OCI-LY7 (cell line): Measurements from ENCODE around the gene CFAP65. TPM values are rescaled to one million over a fixed set of nuclear protein-coding genes. Genes with fewer than 3 reads are reported as not detected.

ENCODE experiments used
- BruUV-seq: library from RNA; stranded (reverse); fragments of 400-500 nt; replicated peaks from 2 replicates; lab custom pipeline; 2021; lab: Mats Ljungman, UMichigan
- CTCF ChIA-PET: fragments of 300-600 bp; sonication (Branson Sonifier 250); formaldehyde crosslinking; loops from one replicate; lab custom pipeline; 2022; ENCODE audit warnings: antibody characterized with exemption; ENCODE audit not compliant: unreplicated experiment; lab: Charles Lee
- POLR2A ChIA-PET: fragments of 300-600 bp; sonication (Branson Sonifier 250); formaldehyde crosslinking; loops from one replicate; lab custom pipeline; 2022; ENCODE audit warnings: antibody characterized with exemption; lab: Charles Lee
- DNase-seq: peaks from one replicate; pipeline ENCODE4 v3.0.0-alpha.2; 2015; ENCODE audit warnings: low spot score
- H2AFZ ChIP-seq: fragments of 200-600 bp; sonication (generic), shearing (Covaris generic); 2 replicates; pipeline ENCODE4 v1.6.1; 2014; ENCODE audit warnings: mild to moderate bottlenecking, antibody characterized with exemption, low read length, moderate library complexity
- H3K27ac ChIP-seq: fragments of 200-600 bp; sonication (generic); 2 replicates; pipeline ENCODE4 v1.5.1; 2014; ENCODE audit warnings: mixed run types, low read depth, mild to moderate bottlenecking, moderate library complexity, low read length, inconsistent platforms; ENCODE audit not compliant: poor library complexity, severe bottlenecking
- H3K36me3 ChIP-seq: fragments of 200-600 bp; sonication (generic); 2 replicates; pipeline ENCODE4 v1.6.1; 2014; ENCODE audit warnings: mild to moderate bottlenecking, antibody characterized with exemption, low read length, moderate library complexity, mixed read lengths; ENCODE audit not compliant: insufficient read depth
- H3K4me1 ChIP-seq: fragments of 200-600 bp; sonication (generic); 2 replicates; pipeline ENCODE4 v1.5.1; 2014; ENCODE audit warnings: mild to moderate bottlenecking, low read length; ENCODE audit not compliant: insufficient read depth, poor library complexity, severe bottlenecking
- H3K4me2 ChIP-seq: fragments of 200-600 bp; sonication (generic); 2 replicates; pipeline ENCODE4 v1.6.1; 2014; ENCODE audit warnings: mild to moderate bottlenecking, low read length
- H3K4me3 ChIP-seq: fragments of 200-600 bp; sonication (generic); 2 replicates; pipeline ENCODE4 v1.5.1; 2014; ENCODE audit warnings: mild to moderate bottlenecking, low read depth, low read length; ENCODE audit not compliant: poor library complexity, severe bottlenecking
- H3K79me2 ChIP-seq: fragments of 200-600 bp; sonication (generic); 2 replicates; pipeline ENCODE4 v1.6.1; 2016; ENCODE audit warnings: low read depth, mild to moderate bottlenecking, low read length, moderate library complexity, mixed read lengths; ENCODE audit not compliant: insufficient read depth
- H3K9me2 ChIP-seq: fragments of 200-600 bp; sonication (generic); 2 replicates; pipeline ENCODE4 v1.6.1; 2016; ENCODE audit warnings: mild to moderate bottlenecking, low read length, mixed read lengths; ENCODE audit not compliant: insufficient read depth
- H3K9me3 ChIP-seq: fragments of 200-600 bp; sonication (generic); 2 replicates; pipeline ENCODE4 v1.6.1; 2014; ENCODE audit warnings: mild to moderate bottlenecking, mixed run types, low read length, mixed read lengths
- H4K20me1 ChIP-seq: fragments of 200-600 bp; sonication (generic); 2 replicates; pipeline ENCODE4 v1.6.1; 2014; ENCODE audit warnings: mild to moderate bottlenecking, antibody characterized with exemption, low read length, moderate library complexity, mixed read lengths; ENCODE audit not compliant: insufficient read depth
- EZH2phosphoT487 ChIP-seq: fragments of 200-600 bp; sonication (generic); IDR thresholded peaks from 2 replicates; pipeline ENCODE4 v1.6.1; 2018; ENCODE audit warnings: low read depth, borderline replicate concordance, mild to moderate bottlenecking, mixed run types, antibody characterized with exemption, low read length, moderate library complexity, mixed read lengths
- intact Hi-C: fragments of 100-400 bp; cut with micrococcal nuclease; formaldehyde crosslinking; loops from one replicate; pipeline ENCODE4 v1.10.0; 2022; ENCODE audit not compliant: unreplicated experiment
- total RNA-seq, 2 experiments: library from RNA; depleted of rRNA in 1 of 2; stranded (reverse); fragments of >200 nt in 1 of 2; shearing (Covaris generic) in 1 of 2; gene quantifications; 2 replicates each; pipeline ENCODE4 v1.2.3, GENCODE V29; 2014 to 2022
- TF ChIP-seq, protein P1 (sequence below): fragments of 200-600 bp; sonication (generic); conservative IDR thresholded peaks from 2 replicates; pipeline ENCODE4 v1.5.1; 2014; ENCODE audit warnings: mild to moderate bottlenecking, antibody characterized with exemption, low read length, moderate library complexity, mixed read lengths

Gene CFAP65
- total RNA-seq, 2 experiments from 2014 or later, result not detected

DNA sequence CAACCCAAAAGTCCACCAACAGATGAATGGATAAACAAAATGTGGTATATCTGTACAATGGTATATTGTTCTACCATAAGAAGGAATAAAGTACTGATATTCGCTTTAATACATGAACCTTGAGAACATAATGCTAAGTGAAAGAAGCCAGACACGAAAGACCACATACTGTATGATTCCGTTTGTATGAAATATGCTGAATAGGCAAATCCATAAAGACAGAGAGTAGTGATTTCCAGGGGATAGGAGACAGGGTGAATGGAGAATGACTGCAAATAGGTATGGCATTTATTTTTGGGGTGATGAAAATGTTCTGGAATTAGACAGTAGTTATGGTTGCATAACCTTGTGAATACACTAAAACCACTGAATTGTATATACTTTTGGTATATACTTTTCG is 48.0 kb upstream of the CFAP65 start:
- Histone ChIP-seq H3K36me3 (no peaks in the 10 kb centered on the region), H2AFZ (no peak overlapping the region), H3K4me3 (no peak overlapping the region), H3K9me3 (no peaks in the 10 kb centered on the region), H3K4me1 (no peaks in the 10 kb centered on the region), H4K20me1 (no peaks in the 10 kb centered on the region), H3K9me2 (no peaks in the 10 kb centered on the region), H3K27ac (no peak overlapping the region), H3K4me2 (no peak overlapping the region), H3K79me2 (no peaks in the 10 kb centered on the region)
- DNase-seq, result no peak
- no TSS peak for BruUV-seq
- POLR2A ChIA-PET, result interaction anchor here (0.6 kb wide), 1 partner anchor 357 kb away, joined by 4 read pairs; no protein-coding TSS in a partner anchor
- TF ChIP-seq, protein P1, sequence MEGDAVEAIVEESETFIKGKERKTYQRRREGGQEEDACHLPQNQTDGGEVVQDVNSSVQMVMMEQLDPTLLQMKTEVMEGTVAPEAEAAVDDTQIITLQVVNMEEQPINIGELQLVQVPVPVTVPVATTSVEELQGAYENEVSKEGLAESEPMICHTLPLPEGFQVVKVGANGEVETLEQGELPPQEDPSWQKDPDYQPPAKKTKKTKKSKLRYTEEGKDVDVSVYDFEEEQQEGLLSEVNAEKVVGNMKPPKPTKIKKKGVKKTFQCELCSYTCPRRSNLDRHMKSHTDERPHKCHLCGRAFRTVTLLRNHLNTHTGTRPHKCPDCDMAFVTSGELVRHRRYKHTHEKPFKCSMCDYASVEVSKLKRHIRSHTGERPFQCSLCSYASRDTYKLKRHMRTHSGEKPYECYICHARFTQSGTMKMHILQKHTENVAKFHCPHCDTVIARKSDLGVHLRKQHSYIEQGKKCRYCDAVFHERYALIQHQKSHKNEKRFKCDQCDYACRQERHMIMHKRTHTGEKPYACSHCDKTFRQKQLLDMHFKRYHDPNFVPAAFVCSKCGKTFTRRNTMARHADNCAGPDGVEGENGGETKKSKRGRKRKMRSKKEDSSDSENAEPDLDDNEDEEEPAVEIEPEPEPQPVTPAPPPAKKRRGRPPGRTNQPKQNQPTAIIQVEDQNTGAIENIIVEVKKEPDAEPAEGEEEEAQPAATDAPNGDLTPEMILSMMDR, result no peak
- no peak for TF ChIP-seq EZH2phosphoT487
- intact Hi-C loops, result no loop called here
- CTCF ChIA-PET, result no interaction called here

DNA sequence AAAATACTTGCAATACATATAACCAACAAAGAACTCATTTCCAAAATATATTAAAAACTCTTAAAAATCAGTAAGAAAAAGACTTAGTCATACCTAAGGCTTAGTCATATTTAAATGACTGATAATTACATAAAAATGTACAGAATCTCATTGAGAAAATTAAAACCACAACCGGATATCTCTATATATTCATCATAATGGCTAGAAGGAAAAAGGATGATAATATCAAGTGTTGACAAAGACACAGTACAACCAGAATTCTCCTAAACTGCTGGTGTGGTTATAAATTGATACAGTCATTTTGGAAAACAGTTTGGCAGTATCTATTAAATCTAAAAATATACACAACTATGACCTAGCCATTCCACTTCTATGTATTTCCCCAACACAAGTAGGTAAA is 46.5 kb upstream of the CFAP65 start:
- ChIA-PET POLR2A (interaction anchor here (0.7 to 1.1 kb wide), 2 partner anchors 7 to 77 kb away, joined by 3 read pairs; no protein-coding TSS in a partner anchor), CTCF (no interaction called here)
- DNase-seq, result no peak
- H3K9me3 ChIP-seq, result no peaks in the 10 kb centered on the region
- no TSS peak for BruUV-seq
- H4K20me1 ChIP-seq, result no peaks in the 10 kb centered on the region
- TF ChIP-seq EZH2phosphoT487, result no peak
- TF ChIP-seq, protein P1, result no peak
- H3K4me1 ChIP-seq, result no peaks in the 10 kb centered on the region
- no peaks in the 10 kb centered on the region for H3K36me3 ChIP-seq
- no peaks in the 10 kb centered on the region for H3K79me2 ChIP-seq
- no peak overlapping the region for H3K4me3 ChIP-seq
- no peak overlapping the region for H3K4me2 ChIP-seq
- intact Hi-C loops, result no loop called here
- no peaks in the 10 kb centered on the region for H3K9me2 ChIP-seq
- no peak overlapping the region for H2AFZ ChIP-seq
- no peak overlapping the region for H3K27ac ChIP-seq

DNA sequence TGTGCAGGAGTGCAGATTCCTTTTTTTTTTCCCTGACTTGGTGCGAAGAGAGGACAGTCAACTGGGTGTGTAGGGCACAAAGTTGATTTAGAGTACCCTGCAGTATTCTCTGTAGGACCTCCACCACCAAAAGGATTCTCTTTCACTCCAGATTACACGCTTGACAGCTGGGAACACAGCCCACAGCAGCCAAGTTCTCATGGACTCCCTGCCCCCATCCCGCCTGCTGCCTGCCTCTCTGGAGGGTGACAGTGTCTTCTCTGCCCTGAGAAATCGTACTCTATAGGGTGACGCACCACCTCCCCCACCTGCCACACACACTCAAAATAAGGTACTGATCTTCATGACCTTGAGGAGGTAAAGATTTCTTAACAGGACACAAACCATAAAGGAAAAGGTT is 46.0 kb upstream of the CFAP65 start:
- no TSS peak for BruUV-seq
- Histone ChIP-seq H3K9me3 (no peaks in the 10 kb centered on the region), H3K4me3 (no peak overlapping the region), H2AFZ (no peak overlapping the region), H4K20me1 (no peaks in the 10 kb centered on the region), H3K79me2 (no peaks in the 10 kb centered on the region), H3K36me3 (no peaks in the 10 kb centered on the region), H3K9me2 (no peaks in the 10 kb centered on the region), H3K4me2 (no peak overlapping the region), H3K4me1 (no peaks in the 10 kb centered on the region), H3K27ac (no peak overlapping the region)
- ChIA-PET POLR2A (interaction anchor here (0.7 kb wide), 1 partner anchor 128 kb away, joined by 3 read pairs; no protein-coding TSS in a partner anchor), CTCF (no interaction called here)
- DNase-seq, result no peak
- TF ChIP-seq, protein P1, result no peak
- no peak for TF ChIP-seq EZH2phosphoT487
- intact Hi-C loops, result no loop called here
